K562 (cell line): ENCODE data around the gene METTL8. TPM values are rescaled to one million over a fixed set of nuclear protein-coding genes. Genes with fewer than 3 reads are reported as not detected.

Source experiments
- ATAC-seq: fragments of 200-7000 bp; cut with Tn5 transposase; 3 replicates; pipeline ENCODE4 v1.9.1; 2020; ENCODE audit warnings: moderate library complexity
- BruUV-seq: library from RNA; stranded (reverse); fragments of 400-500 nt; replicated peaks from 2 replicates; lab custom pipeline; 2021; lab: Mats Ljungman, UMichigan
- CTCF ChIA-PET: fragments of 300-600 bp; formaldehyde crosslinking; extraction: SDS; loops from one replicate; lab custom pipeline; 2021; ENCODE audit warnings: low intra/inter-chr PET ratio; lab: Yijun Ruan, JAX
- POLR2A ChIA-PET: fragments of 300-600, 350-650 bp; sonication (Branson Sonifier 250); formaldehyde crosslinking; extraction: SDS; loops from one replicate; lab custom pipeline; 2021; ENCODE audit warnings: antibody characterized with exemption, inconsistent platforms; lab: Yijun Ruan, JAX
- DNase-seq, 4 experiments: peaks; one replicate each; pipeline versions ENCODE4 v3.0.0 to v3.0.0-alpha.2; 2011 to 2018; ENCODE audit warnings: low spot score in 3 of 4, mixed read lengths in 3 of 4; ENCODE audit errors: extremely low read depth in 1 of 4
- FAIRE-seq: peaks from 2 replicates; lab custom pipeline; 2011; peaks lifted over from hg19 to GRCh38; lab: Jason Lieb, UNC
- H2AFZ ChIP-seq: 2 replicates; pipeline ENCODE4 v1.6.0; 2011; ENCODE audit warnings: low read depth, low read length, control low read depth, inconsistent platforms
- H3K27ac ChIP-seq: fragments of 200-600 bp; 3 replicates; pipeline ENCODE4 v1.8.0; 2011; ENCODE audit warnings: low read depth, mild to moderate bottlenecking, control low read depth, inconsistent platforms, low read length, moderate library complexity, mixed read lengths; ENCODE audit errors: extremely low read depth
- H3K27me3 ChIP-seq, 2 experiments: fragments of 300-600 bp in 1 of 2; 2 replicates in 1 of 2; 3 replicates in 1 of 2; pipeline versions ENCODE4 v1.6.0 to v1.8.0; 2011; ENCODE audit warnings: inconsistent platforms in 2 of 2, low read length in 2 of 2, mild to moderate bottlenecking in 1 of 2, mixed read lengths in 1 of 2, moderate library complexity in 1 of 2; ENCODE audit not compliant: control insufficient read depth in 2 of 2, insufficient read depth in 2 of 2
- H3K36me3 ChIP-seq: fragments of 300-600 bp; 3 replicates; pipeline ENCODE4 v1.8.0; 2011; ENCODE audit warnings: mild to moderate bottlenecking, low read length, inconsistent platforms; ENCODE audit not compliant: control insufficient read depth, insufficient read depth
- H3K4me1 ChIP-seq, 2 experiments: fragments of 200-600 bp in 1 of 2; replicated peaks in 1 of 2; 2 replicates in 1 of 2; 3 replicates in 1 of 2; pipeline versions ENCODE4 v1.5.1 to v1.8.0; 2011; ENCODE audit warnings: inconsistent platforms in 2 of 2, low read length in 2 of 2, mild to moderate bottlenecking in 1 of 2, mixed read lengths in 1 of 2, moderate library complexity in 1 of 2; ENCODE audit not compliant: control insufficient read depth in 2 of 2, insufficient read depth in 2 of 2
- H3K4me2 ChIP-seq: 2 replicates; pipeline ENCODE4 v1.6.1; 2011; ENCODE audit warnings: low read length, control low read depth, inconsistent platforms, mixed read lengths; ENCODE audit not compliant: insufficient read depth
- H3K4me3 ChIP-seq: fragments of 200-600 bp; sonication (generic), shearing (Covaris generic); 2 replicates; pipeline ENCODE4 v1.5.1; 2016; ENCODE audit warnings: control low read depth, inconsistent platforms
- H3K79me2 ChIP-seq: fragments of 200-600 bp; 3 replicates; pipeline ENCODE4 v1.8.0; 2011; ENCODE audit warnings: low read length, inconsistent platforms; ENCODE audit not compliant: control insufficient read depth, insufficient read depth
- H3K9ac ChIP-seq, 2 experiments: 2 replicates each; pipeline versions ENCODE4 v1.6.0 to v1.6.1; 2011; ENCODE audit warnings: low read depth in 2 of 2, low read length in 2 of 2, control low read depth in 1 of 2, inconsistent platforms in 1 of 2, mild to moderate bottlenecking in 1 of 2, mixed read lengths in 1 of 2; ENCODE audit not compliant: insufficient read depth in 1 of 2
- H3K9me1 ChIP-seq: one replicate; pipeline ENCODE4 v1.6.0; 2011; ENCODE audit warnings: inconsistent platforms, mild to moderate bottlenecking, low read length, moderate library complexity; ENCODE audit not compliant: control insufficient read depth, insufficient read depth
- H3K9me3 ChIP-seq: replicated peaks from 2 replicates; pipeline ENCODE4 v1.5.1; 2011; ENCODE audit warnings: low read depth, low read length, inconsistent platforms; ENCODE audit not compliant: control insufficient read depth, insufficient read depth
- H4K20me1 ChIP-seq: replicated peaks from 2 replicates; pipeline ENCODE4 v1.6.1; 2011; ENCODE audit warnings: low read length, inconsistent platforms, mixed read lengths; ENCODE audit not compliant: control insufficient read depth, insufficient read depth
- ARID2 ChIP-seq: fragments of 450-650 bp; IDR thresholded peaks from 2 replicates; pipeline ENCODE4 v1.6.1; 2017; ENCODE audit warnings: antibody characterized with exemption, mild to moderate bottlenecking
- CBFA2T3 ChIP-seq: fragments of 450-650 bp; IDR thresholded peaks from 2 replicates; pipeline ENCODE4 v1.6.1; 2017
- ETV6 ChIP-seq, 3 experiments: fragments of 150-350 bp in 1 of 3; sonication (generic) in 1 of 3; formaldehyde crosslinking in 1 of 3; IDR thresholded peaks; 2 replicates each; pipeline versions ENCODE4 v1.6.1 to v1.8.0; 2014 to 2022; ENCODE audit warnings: borderline replicate concordance in 2 of 3, low read depth in 2 of 3, antibody characterized with exemption in 1 of 3, low read length in 1 of 3, mild to moderate bottlenecking in 1 of 3, missing genetic modification reagents in 1 of 3
- FUS ChIP-seq: fragments of 200-400 bp; formaldehyde crosslinking; optimal IDR thresholded peaks from 2 replicates; pipeline ENCODE3; 2017; ENCODE audit warnings: low read depth, low read length
- MEIS2 ChIP-seq: fragments of 450-650 bp; IDR thresholded peaks from 2 replicates; pipeline ENCODE4 v1.6.1; 2014; ENCODE audit warnings: mild to moderate bottlenecking; ENCODE audit not compliant: partially characterized antibody
- NCOA4 ChIP-seq: fragments of 450-650 bp; IDR thresholded peaks from 2 replicates; pipeline ENCODE4 v1.6.1; 2018; ENCODE audit warnings: mild to moderate bottlenecking; ENCODE audit not compliant: partially characterized antibody
- NFATC3 ChIP-seq: fragments of 450-650 bp; IDR thresholded peaks from 2 replicates; pipeline ENCODE4 v1.6.1; 2017; ENCODE audit warnings: mild to moderate bottlenecking
- PURB ChIP-seq: sonication (generic); formaldehyde crosslinking; IDR thresholded peaks from 2 replicates; pipeline ENCODE4 v1.9.0; 2021; ENCODE audit warnings: low read depth, mild to moderate bottlenecking, missing genetic modification reagents
- SIRT6 ChIP-seq: IDR thresholded peaks from one replicate; pipeline ENCODE4 v1.6.1; 2012; ENCODE audit warnings: low read depth, mild to moderate bottlenecking, control low read depth, inconsistent platforms, low read length, moderate library complexity
- ZBTB7A ChIP-seq: IDR thresholded peaks from 2 replicates; pipeline ENCODE4 v1.6.1; 2011; ENCODE audit warnings: low read depth, mild to moderate bottlenecking, low read length, moderate library complexity, borderline replicate concordance; ENCODE audit not compliant: control insufficient read depth
- ZFP30 ChIP-seq: fragments of 250-450 bp; sonication (Bioruptor Pico); IDR thresholded peaks from 2 replicates; pipeline ENCODE4 v1.8.0; 2022; ENCODE audit warnings: moderate library complexity, mild to moderate bottlenecking, inconsistent platforms, borderline replicate concordance
- ZNF174 ChIP-seq: fragments of 250-450 bp; sonication (Bioruptor Pico); IDR thresholded peaks from 2 replicates; pipeline ENCODE4 v1.4.0; 2020; ENCODE audit warnings: mild to moderate bottlenecking
- WGBS: fragments of 100-300 bp; shearing (Covaris generic); methylation state at CpG from one replicate; pipeline ENCODE4 v1.1.6; 2016; ENCODE audit warnings: low coverage, mixed read lengths; ENCODE audit not compliant: insufficient coverage; ENCODE audit errors: missing lambda C conversion rate; 5-methylcytosine and 5-hydroxymethylcytosine counted together
- in situ Hi-C: fragments of 300-500 bp; cut with MboI; formaldehyde crosslinking; loops from 4 replicates; pipeline ENCODE4 v1.15.0; 2018; ENCODE audit warnings: inconsistent platforms, mixed read lengths
- intact Hi-C: fragments of 100-400 bp; cut with micrococcal nuclease; formaldehyde crosslinking; loops from 2 replicates; pipeline ENCODE4 v1.14.2; 2022
- polyA plus RNA-seq, 8 experiments: library from polyadenylated mRNA; depleted of rRNA in 4 of 8; stranded (reverse) in 5 of 8; unstranded in 3 of 8; fragments of >200 nt; fragmentation: Nextera tagmentation in 2 of 8; fragmentation: Illumina TruSeq in 1 of 8; extraction: Ambion mirVana in 2 of 8; extraction: Trizol in 1 of 8; gene quantifications; 2 replicates each; pipeline versions ENCODE4 v1.2.1 to v1.2.3, GENCODE V29; 2011 to 2014; ENCODE audit warnings: inconsistent platforms in 1 of 8, missing spikeins in 1 of 8
- total RNA-seq, 7 experiments: library from RNA; depleted of rRNA in 6 of 7; stranded (reverse); fragments of >200 nt in 6 of 7; fragmentation: Illumina TruSeq in 2 of 7; extraction: Trizol in 2 of 7; gene quantifications; 2 replicates each; pipeline versions ENCODE4 v1.2.1 to v1.2.3, GENCODE V29; 2011 to 2021; ENCODE audit warnings: low replicate concordance in 1 of 7
- TF ChIP-seq, protein P1 (sequence below): fragments of 200-800 bp; sonication (Bioruptor generic); IDR thresholded peaks from 2 replicates; pipeline ENCODE4 v1.6.1; 2017; ENCODE audit warnings: missing genetic modification characterization, missing compliant biosample characterization
- TF ChIP-seq, protein P2 (sequence below): sonication (generic); formaldehyde crosslinking; IDR thresholded peaks from 2 replicates; pipeline ENCODE4 v1.9.0; 2022; ENCODE audit warnings: mild to moderate bottlenecking, missing genetic modification reagents
- TF ChIP-seq, protein P3 (sequence below): fragments of 250-450 bp; sonication (Bioruptor Pico); IDR thresholded peaks from 2 replicates; pipeline ENCODE4 v1.4.0; 2020; ENCODE audit warnings: borderline replicate concordance
- TF ChIP-seq, protein P4 (sequence below): fragments of 200-400 bp; formaldehyde crosslinking; IDR thresholded peaks from 2 replicates; pipeline ENCODE4 v1.6.1; 2017; ENCODE audit warnings: mild to moderate bottlenecking, low read depth, low read length, moderate library complexity

The METTL8 gene
- total and polyA plus RNA-seq, 9 of the 15 experiments (the other 6 are each of a cell fraction or from before 2014, with no cell fraction given): 12.9 to 52.6 (median 33.7) TPM

DNA sequence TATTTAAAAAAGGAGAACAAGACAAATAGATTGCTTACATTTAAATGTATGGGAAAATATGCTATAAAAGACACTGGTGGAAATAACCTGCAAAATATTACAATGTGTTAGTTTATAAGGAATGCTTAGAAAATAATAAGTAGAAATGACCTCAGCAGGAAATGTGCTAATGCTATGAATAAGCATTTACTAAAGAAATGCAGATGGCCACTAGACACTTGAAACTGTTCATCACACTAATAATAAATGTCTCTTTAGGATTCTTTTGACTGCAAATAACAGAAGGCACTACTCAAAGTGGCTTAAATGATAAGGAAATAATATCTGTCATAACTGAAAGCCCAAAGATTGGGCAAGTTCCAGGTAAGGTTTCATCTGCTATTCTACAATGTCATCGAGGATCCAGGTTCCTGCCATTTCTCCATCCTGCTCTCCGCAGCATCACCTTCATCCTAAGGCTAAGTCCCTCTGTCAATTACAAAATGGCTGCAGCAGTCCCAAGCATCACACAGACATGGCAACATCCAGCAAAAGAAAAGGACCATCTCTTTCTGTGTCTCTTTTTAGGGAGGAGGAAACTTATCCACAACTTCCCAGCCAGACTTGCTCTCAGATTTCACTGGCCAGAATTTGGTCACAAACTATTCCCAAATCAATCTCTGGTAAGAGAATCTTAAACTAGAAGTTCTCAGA is 21.9 kb downstream of the METTL8 start:
- 0 out of 3 replicates have a peak, but pooled peaks cover 2% of the 10 kb centered on the region for H3K36me3 ChIP-seq
- no peaks in the 10 kb centered on the region for H4K20me1 ChIP-seq
- ChIA-PET CTCF (no interaction called here), POLR2A (no interaction called here)
- no peak overlapping the region for H3K4me2 ChIP-seq
- H3K79me2 ChIP-seq: peaks cover 28% of the 10 kb centered on the region
- H2AFZ ChIP-seq: no peak overlapping the region
- DNase-seq (no peak), FAIRE-seq (no peak), ATAC-seq (no peak)
- H3K4me3 ChIP-seq: no peak overlapping the region
- WGBS: 88% methylated on average over 2 of the region's 2 CpGs
- peaks cover 0 to 16% of the 10 kb centered on the region in 2 experiments; a peak in 3 of 5 replicates for H3K4me1 ChIP-seq
- BruUV-seq: no TSS peak
- H3K9ac ChIP-seq: no peak overlapping the region
- H3K9me1 ChIP-seq: no peaks in the 10 kb centered on the region
- no peaks in the 10 kb centered on the region for H3K9me3 ChIP-seq
- in situ Hi-C loops: no loop called here
- no peaks in the 10 kb centered on the region for H3K27me3 ChIP-seq
- no peak overlapping the region for H3K27ac ChIP-seq
- intact Hi-C loops: loop anchor here (10.0 kb wide), 1 partner anchor 327 kb away; no protein-coding TSS in a partner anchor
- TF ChIP-seq, protein P1, sequence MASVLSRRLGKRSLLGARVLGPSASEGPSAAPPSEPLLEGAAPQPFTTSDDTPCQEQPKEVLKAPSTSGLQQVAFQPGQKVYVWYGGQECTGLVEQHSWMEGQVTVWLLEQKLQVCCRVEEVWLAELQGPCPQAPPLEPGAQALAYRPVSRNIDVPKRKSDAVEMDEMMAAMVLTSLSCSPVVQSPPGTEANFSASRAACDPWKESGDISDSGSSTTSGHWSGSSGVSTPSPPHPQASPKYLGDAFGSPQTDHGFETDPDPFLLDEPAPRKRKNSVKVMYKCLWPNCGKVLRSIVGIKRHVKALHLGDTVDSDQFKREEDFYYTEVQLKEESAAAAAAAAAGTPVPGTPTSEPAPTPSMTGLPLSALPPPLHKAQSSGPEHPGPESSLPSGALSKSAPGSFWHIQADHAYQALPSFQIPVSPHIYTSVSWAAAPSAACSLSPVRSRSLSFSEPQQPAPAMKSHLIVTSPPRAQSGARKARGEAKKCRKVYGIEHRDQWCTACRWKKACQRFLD (CRISPR knock-in tag): no peak
- TF ChIP-seq NCOA4: no peak
- TF ChIP-seq FUS: no peak
- no peak for TF ChIP-seq ZNF174 (CRISPR knock-in tag)
- TF ChIP-seq MEIS2: no peak
- no peak for TF ChIP-seq ARID2
- TF ChIP-seq, protein P2, sequence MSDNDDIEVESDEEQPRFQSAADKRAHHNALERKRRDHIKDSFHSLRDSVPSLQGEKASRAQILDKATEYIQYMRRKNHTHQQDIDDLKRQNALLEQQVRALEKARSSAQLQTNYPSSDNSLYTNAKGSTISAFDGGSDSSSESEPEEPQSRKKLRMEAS: no peak
- no peak for TF ChIP-seq ZFP30
- no peak for TF ChIP-seq ETV6 (IDR thresholded peaks at IDR 0.05; ENCODE audit: borderline replicate concordance in 1 of 2, low read depth in 2 of 2, low read length in 1 of 2)
- TF ChIP-seq ETV6 (CRISPR knock-in tag; IDR thresholded peaks at IDR 0.05; ENCODE audit: borderline replicate concordance): no peak
- no peak for TF ChIP-seq PURB (CRISPR knock-in tag)
- TF ChIP-seq SIRT6: no peak
- TF ChIP-seq NFATC3: no peak
- TF ChIP-seq, protein P3, sequence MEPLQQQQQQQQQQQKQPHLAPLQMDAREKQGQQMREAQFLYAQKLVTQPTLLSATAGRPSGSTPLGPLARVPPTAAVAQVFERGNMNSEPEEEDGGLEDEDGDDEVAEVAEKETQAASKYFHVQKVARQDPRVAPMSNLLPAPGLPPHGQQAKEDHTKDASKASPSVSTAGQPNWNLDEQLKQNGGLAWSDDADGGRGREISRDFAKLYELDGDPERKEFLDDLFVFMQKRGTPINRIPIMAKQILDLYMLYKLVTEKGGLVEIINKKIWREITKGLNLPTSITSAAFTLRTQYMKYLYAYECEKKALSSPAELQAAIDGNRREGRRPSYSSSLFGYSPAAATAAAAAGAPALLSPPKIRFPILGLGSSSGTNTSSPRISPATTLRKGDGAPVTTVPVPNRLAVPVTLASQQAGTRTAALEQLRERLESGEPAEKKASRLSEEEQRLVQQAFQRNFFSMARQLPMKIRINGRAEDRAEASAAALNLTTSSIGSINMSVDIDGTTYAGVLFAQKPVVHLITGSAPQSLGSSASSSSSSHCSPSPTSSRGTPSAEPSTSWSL: no peak
- TF ChIP-seq ZBTB7A: no peak
- TF ChIP-seq, protein P4, sequence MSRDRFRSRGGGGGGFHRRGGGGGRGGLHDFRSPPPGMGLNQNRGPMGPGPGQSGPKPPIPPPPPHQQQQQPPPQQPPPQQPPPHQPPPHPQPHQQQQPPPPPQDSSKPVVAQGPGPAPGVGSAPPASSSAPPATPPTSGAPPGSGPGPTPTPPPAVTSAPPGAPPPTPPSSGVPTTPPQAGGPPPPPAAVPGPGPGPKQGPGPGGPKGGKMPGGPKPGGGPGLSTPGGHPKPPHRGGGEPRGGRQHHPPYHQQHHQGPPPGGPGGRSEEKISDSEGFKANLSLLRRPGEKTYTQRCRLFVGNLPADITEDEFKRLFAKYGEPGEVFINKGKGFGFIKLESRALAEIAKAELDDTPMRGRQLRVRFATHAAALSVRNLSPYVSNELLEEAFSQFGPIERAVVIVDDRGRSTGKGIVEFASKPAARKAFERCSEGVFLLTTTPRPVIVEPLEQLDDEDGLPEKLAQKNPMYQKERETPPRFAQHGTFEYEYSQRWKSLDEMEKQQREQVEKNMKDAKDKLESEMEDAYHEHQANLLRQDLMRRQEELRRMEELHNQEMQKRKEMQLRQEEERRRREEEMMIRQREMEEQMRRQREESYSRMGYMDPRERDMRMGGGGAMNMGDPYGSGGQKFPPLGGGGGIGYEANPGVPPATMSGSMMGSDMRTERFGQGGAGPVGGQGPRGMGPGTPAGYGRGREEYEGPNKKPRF: no peak
- no peak for TF ChIP-seq CBFA2T3
